Upper lobe of right lung (tissue), 1 donor: Measurements from ENCODE around the gene CLRN3. TPM values are rescaled to one million over a fixed set of nuclear protein-coding genes. Genes with fewer than 3 reads are reported as not detected.

Experiments
- ATAC-seq: fragments of 200-7000 bp; cut with Tn5 transposase; one replicate; pipeline ENCODE4 v1.9.1; 2020; ENCODE audit warnings: mild to moderate bottlenecking, moderate library complexity
- DNase-seq: peaks from one replicate; pipeline ENCODE4 v3.0.0-alpha.2; 2020
- H3K27ac ChIP-seq: fragments of 200-600 bp; one replicate; pipeline ENCODE4 v1.8.0; 2022
- H3K27me3 ChIP-seq: fragments of 200-600 bp; one replicate; pipeline ENCODE4 v1.8.0; 2022; ENCODE audit warnings: mild to moderate bottlenecking
- H3K36me3 ChIP-seq: fragments of 200-600 bp; one replicate; pipeline ENCODE4 v1.8.0; 2022
- H3K4me1 ChIP-seq: fragments of 200-600 bp; one replicate; pipeline ENCODE4 v1.8.0; 2022
- H3K4me3 ChIP-seq: fragments of 200-600 bp; one replicate; pipeline ENCODE4 v1.8.0; 2022; ENCODE audit warnings: mild to moderate bottlenecking
- H3K9me3 ChIP-seq: fragments of 200-600 bp; one replicate; pipeline ENCODE4 v1.8.0; 2022
- CTCF ChIP-seq: fragments of 200-600 bp; IDR thresholded peaks from one replicate; pipeline ENCODE4 v1.8.0; 2022; ENCODE audit warnings: antibody characterized with exemption
- intact Hi-C: fragments of 100-400 bp; cut with DNase I; formaldehyde crosslinking; loops from one replicate; pipeline ENCODE4 v1.11.0; 2022
- total RNA-seq: library from RNA; stranded (reverse); fragmentation: NEBNext Ultra II Directional; extraction: Animal tissue kit (Norgen Biotek cat#: 25700); gene quantifications from one replicate; pipeline ENCODE4 v1.2.1, GENCODE V29; 2021
- donor health status: DM: no; HTN: yes; CAD: no; lungs with severe emphysema.

Gene CLRN3
- total RNA-seq, 1 donor from 2014 or later, result not detected

GRCh38 chr10:127935071-127935561 is 42.4 kb upstream of the CLRN3 start:
- ATAC-seq, result peak; percentile 22

GRCh38 chr10:127934383-127934782 is 41.6 kb upstream of the CLRN3 start:
- intact Hi-C loops, result no loop called here
- no peak for TF ChIP-seq CTCF
- peak; percentile 12 for ATAC-seq
- no peaks in the 10 kb centered on the region for H3K4me1 ChIP-seq
- H3K4me3 ChIP-seq, result no peak overlapping the region
- H3K27ac ChIP-seq, result no peak overlapping the region
- H3K27me3 ChIP-seq, result no peaks in the 10 kb centered on the region
- no peaks in the 10 kb centered on the region for H3K9me3 ChIP-seq
- DNase-seq, result no peak
- H3K36me3 ChIP-seq, result no peaks in the 10 kb centered on the region

More at GRCh38 chr10:127935071-127935561, 42.4 kb upstream of the CLRN3 start:
- Histone ChIP-seq H3K27ac (no peak overlapping the region), H3K9me3 (no peaks in the 10 kb centered on the region), H3K27me3 (no peaks in the 10 kb centered on the region), H3K4me3 (no peak overlapping the region), H3K36me3 (no peaks in the 10 kb centered on the region), H3K4me1 (no peaks in the 10 kb centered on the region)
- DNase-seq, result no peak
- no peak for TF ChIP-seq CTCF
- intact Hi-C loops, result no loop called here

DNA sequence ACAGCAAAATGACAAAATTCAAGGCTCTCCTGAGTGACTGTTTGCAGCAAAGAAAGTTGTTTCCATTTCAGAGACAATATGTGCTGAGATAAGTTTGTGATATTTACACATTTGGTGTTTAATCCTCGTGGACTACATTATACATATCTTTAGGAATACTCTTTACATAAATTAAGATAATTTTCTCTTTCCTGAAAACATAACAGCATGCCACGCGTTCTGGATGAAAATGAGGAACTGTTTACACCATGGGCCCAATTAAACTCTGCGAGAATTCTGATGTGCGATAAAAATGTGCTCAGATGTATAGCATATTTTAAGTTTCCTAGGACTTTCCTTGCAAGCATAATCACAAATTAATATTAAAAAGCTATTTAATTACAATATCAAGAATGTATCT is 40.5 kb upstream of the CLRN3 start:
- H3K4me1 ChIP-seq, result peaks cover 6% of the 10 kb centered on the region
- H3K27ac ChIP-seq, result no peak overlapping the region
- H3K9me3 ChIP-seq, result no peaks in the 10 kb centered on the region
- H3K4me3 ChIP-seq, result no peak overlapping the region
- DNase-seq, result no peak
- no peaks in the 10 kb centered on the region for H3K27me3 ChIP-seq
- no peak for ATAC-seq
- intact Hi-C loops, result no loop called here
- H3K36me3 ChIP-seq, result no peaks in the 10 kb centered on the region
- TF ChIP-seq CTCF, result no peak

DNA sequence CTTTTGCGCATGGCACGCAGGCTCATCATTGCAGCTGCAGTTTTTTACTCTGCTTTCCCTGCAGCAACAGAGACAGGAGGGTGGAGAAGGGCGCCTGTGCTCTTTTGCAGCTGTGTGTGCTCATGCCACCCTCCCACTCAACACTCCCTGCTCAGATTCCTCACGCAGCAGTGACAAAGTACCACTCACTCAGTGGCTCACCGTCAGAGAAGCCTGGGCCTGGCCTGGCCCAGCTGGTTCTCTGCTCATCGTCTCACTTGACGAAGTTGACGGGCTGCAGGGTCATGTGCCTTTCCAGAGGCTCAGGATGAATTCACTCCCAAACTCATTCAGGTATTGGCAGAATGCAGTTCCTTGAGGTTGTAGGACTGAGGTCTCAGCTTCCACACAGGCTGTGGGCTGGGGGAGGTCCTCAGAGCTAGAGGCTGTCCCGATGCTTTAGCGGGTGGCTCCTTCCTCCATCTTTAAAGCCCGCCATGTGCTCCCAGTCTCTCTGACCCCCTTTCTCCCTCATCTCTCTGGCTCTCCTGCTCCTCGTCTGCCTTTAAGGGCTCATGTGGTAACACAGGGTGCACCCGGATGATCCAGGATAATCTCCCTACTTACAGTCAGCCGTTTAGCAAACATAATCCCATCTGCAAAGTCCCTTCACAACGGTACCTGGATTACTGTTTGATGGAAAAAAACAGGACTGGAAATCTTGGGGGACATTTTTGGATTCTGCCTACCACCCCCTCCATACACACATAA is 40.0 kb upstream of the CLRN3 start:
- Histone ChIP-seq H3K4me1 (peaks cover 11% of the 10 kb centered on the region), H3K27me3 (no peaks in the 10 kb centered on the region), H3K9me3 (no peaks in the 10 kb centered on the region), H3K36me3 (no peaks in the 10 kb centered on the region), H3K4me3 (no peak overlapping the region), H3K27ac (no peak overlapping the region)
- no peak for TF ChIP-seq CTCF
- intact Hi-C loops, result no loop called here
- ATAC-seq (no peak), DNase-seq (no peak)

DNA sequence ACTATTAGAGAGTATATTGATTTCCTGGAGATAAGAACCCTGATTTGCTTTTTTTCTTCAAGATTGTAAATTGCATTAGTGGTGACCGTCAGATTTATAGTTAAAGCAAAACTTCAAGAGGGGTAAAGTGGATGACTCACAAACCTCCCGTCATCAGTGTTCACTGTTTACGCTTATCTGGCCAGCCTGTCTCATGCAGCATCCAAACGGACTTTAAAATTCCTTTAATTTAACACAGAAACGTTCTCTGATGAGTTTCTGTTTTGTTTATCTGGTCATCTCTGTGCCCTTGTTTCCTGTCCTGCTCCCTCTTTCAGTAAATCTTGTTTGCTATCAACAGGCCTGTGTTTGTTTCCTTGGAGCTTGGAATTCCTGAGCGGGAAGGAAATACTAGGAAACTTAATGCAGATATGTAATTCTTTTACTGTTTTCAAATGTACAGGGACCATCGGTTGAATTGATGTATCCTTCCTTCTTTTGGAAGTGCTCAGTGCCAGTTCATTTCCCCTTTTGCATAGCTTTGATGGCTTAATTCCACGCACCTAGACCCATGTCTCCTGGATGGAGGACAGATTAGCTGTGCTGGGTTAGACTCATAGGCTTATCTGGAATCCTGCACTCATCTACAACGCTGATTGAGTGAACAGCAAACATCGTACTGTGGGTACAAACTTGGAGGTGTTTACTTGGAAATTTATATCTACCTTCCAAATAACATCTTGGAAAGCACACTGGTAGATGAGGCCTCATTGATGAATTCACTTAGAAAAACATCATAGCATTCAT is 35.5 kb upstream of the CLRN3 start:
- no peak overlapping the region for H3K4me3 ChIP-seq

More for the DNA sequence above, 35.5 kb upstream of the CLRN3 start:
- no peaks in the 10 kb centered on the region for H3K9me3 ChIP-seq
- H3K4me1 ChIP-seq, result peaks cover 30% of the 10 kb centered on the region
- no peak overlapping the region for H3K27ac ChIP-seq
- TF ChIP-seq CTCF, result no peak
- ATAC-seq (peak; percentile 31), DNase-seq (no peak)
- no peaks in the 10 kb centered on the region for H3K27me3 ChIP-seq
- no peaks in the 10 kb centered on the region for H3K36me3 ChIP-seq
- intact Hi-C loops, result no loop called here
